GM19043 (cell line): ENCODE results near the gene ODR4.
A peak's percentile ranks its signal among the peaks of the same experiment; 100 is the strongest.
"Not testable (repeated sequence)": the region's sequence is repeated elsewhere in the genome, so short reads cannot be mapped to it uniquely, and the experiment has no call there.

Experiments used
- ATAC-seq: cut with Tn5 transposase; IDR thresholded peaks from one replicate; pipeline ENCODE4 v1.9.1; 2021; ENCODE audit warnings: low read depth; ENCODE audit not compliant: unreplicated experiment

ODR4 gene

GRCh38 chr1:186375152-186375928 lies at the start of gene ODR4, which contains the start of gene TPR:
TSS of gene ODR4 (plus strand) at chr1:186375838. CDS start at chr1:186379786, 3,948 bp downstream.
TSS of gene TPR (minus strand) at chr1:186375253. CDS start at chr1:186375028, 225 bp downstream.
- peak; percentile 82 for ATAC-seq

- no peak for ATAC-seq
Observed at GRCh38 chr1:186326009-186326408, 49.6 kb upstream of the ODR4 start.

GRCh38 chr1:186327331-186327730 lies 48.3 kb upstream of the ODR4 start:
- no peak for ATAC-seq

GRCh38 chr1:186330758-186331157 lies 44.9 kb upstream of the ODR4 start:
- no peak for ATAC-seq

GRCh38 chr1:186337554-186337953 lies 38.1 kb upstream of the ODR4 start:
- no peak for ATAC-seq

- ATAC-seq = no peak
Observed at GRCh38 chr1:186340772-186341171, 34.9 kb upstream of the ODR4 start.

- not testable (repeated sequence) for ATAC-seq
Observed at GRCh38 chr1:186347837-186348691, 27.6 kb upstream of the ODR4 start.

- peak; percentile 32 for ATAC-seq
Observed at GRCh38 chr1:186374303-186375151, 1.1 kb upstream of the ODR4 start.

GRCh38 chr1:186375929-186376319 lies 286 bp downstream of the ODR4 start:
- ATAC-seq = peak; percentile 6

- no peak for ATAC-seq
Observed at GRCh38 chr1:186386725-186387383, 11.2 kb downstream of the ODR4 start.

GRCh38 chr1:186390925-186391324 lies 15.3 kb downstream of the ODR4 start:
- no peak for ATAC-seq

- no peak for ATAC-seq
Observed at GRCh38 chr1:186391841-186392240, 16.2 kb downstream of the ODR4 start.

- ATAC-seq = not testable (repeated sequence)
Observed at GRCh38 chr1:186392711-186393110, 17.1 kb downstream of the ODR4 start.

GRCh38 chr1:186401446-186401845 lies 25.8 kb downstream of the ODR4 start:
- ATAC-seq = not testable (repeated sequence)

- ATAC-seq = no peak
Observed at GRCh38 chr1:186403632-186404031, 28.0 kb downstream of the ODR4 start.

- ATAC-seq = peak; percentile 55
Observed at GRCh38 chr1:186404454-186405051, 28.9 kb downstream of the ODR4 start.

- peak; percentile 66 for ATAC-seq
Observed at GRCh38 chr1:186409091-186409490, 33.5 kb downstream of the ODR4 start.

- no peak for ATAC-seq
Observed at GRCh38 chr1:186413319-186413718, 37.7 kb downstream of the ODR4 start.

GRCh38 chr1:186418503-186418902 lies 42.9 kb downstream of the ODR4 start:
- no peak for ATAC-seq

GRCh38 chr1:186420311-186420710 lies 44.7 kb downstream of the ODR4 start:
- no peak for ATAC-seq
